Activated naive CD4-positive, alpha-beta T cell treated with anti-CD3 and anti-CD28 coated beads, Interleukin-2, amount 10 ng/mL, durations not matched to agents 7 days and 5 days (primary cell): ENCODE results near the gene WDR1.

Experiments used
- CTCF ChIA-PET: fragments of 350-600 bp; sonication (Branson Sonifier 250); formaldehyde crosslinking; loops from one replicate; lab custom pipeline; 2021; ENCODE audit warnings: antibody characterized with exemption; lab: Charles Lee
- DNase-seq: peaks from one replicate; pipeline ENCODE4 v3.0.0-alpha.2; 2020
- H3K27ac Mint-ChIP-seq: one replicate; pipeline ENCODE4 v1.8.0; 2021; ENCODE audit warnings: mild to moderate bottlenecking, moderate library complexity, mixed read lengths
- H3K27me3 Mint-ChIP-seq: one replicate; pipeline ENCODE4 v1.8.0; 2021; ENCODE audit warnings: mild to moderate bottlenecking, mixed read lengths
- H3K36me3 Mint-ChIP-seq: one replicate; pipeline ENCODE4 v1.8.0; 2021; ENCODE audit warnings: mixed read lengths
- H3K4me1 Mint-ChIP-seq: one replicate; pipeline ENCODE4 v1.8.0; 2021; ENCODE audit warnings: mixed read lengths
- H3K4me3 Mint-ChIP-seq: one replicate; pipeline ENCODE4 v1.8.0; 2021; ENCODE audit warnings: mild to moderate bottlenecking, moderate library complexity, mixed read lengths
- H3K9me3 Mint-ChIP-seq: one replicate; pipeline ENCODE4 v1.8.0; 2021; ENCODE audit warnings: mixed read lengths

Gene WDR1

GRCh38 chr4:10077483-10078335 lies 38.9 kb downstream of the WDR1 start:
- CTCF ChIA-PET, result no interaction called here
- Mint-ChIP-seq H3K36me3 (peaks cover 69% of the 10 kb centered on the region), H3K9me3 (no peaks in the 10 kb centered on the region), H3K27ac (peak overlapping the region; percentile 46), H3K4me3 (no peak overlapping the region), H3K4me1 (no peaks in the 10 kb centered on the region), H3K27me3 (no peaks in the 10 kb centered on the region)
- no peak for DNase-seq

- peak overlapping the region; percentile 46 for H3K27ac Mint-ChIP-seq
- peaks cover 67% of the 10 kb centered on the region for H3K36me3 Mint-ChIP-seq
- CTCF ChIA-PET, result interaction anchor here (1.3 kb wide), 2 partner anchors 11 to 12 kb away, joined by 3 read pairs; no protein-coding TSS in a partner anchor
- H3K4me3 Mint-ChIP-seq, result no peak overlapping the region
- no peaks in the 10 kb centered on the region for H3K4me1 Mint-ChIP-seq
- no peaks in the 10 kb centered on the region for H3K27me3 Mint-ChIP-seq
- no peak for DNase-seq
- H3K9me3 Mint-ChIP-seq, result no peaks in the 10 kb centered on the region
Observed at GRCh38 chr4:10077076-10077475, 39.5 kb downstream of the WDR1 start.

- H3K27ac Mint-ChIP-seq, result no peak overlapping the region
Observed at GRCh38 chr4:10075953-10076391, 40.6 kb downstream of the WDR1 start.

GRCh38 chr4:10075158-10075863 lies 41.3 kb downstream of the WDR1 start:
- Mint-ChIP-seq H3K9me3 (no peaks in the 10 kb centered on the region), H3K4me1 (no peaks in the 10 kb centered on the region), H3K27ac (no peak overlapping the region), H3K36me3 (peaks cover 69% of the 10 kb centered on the region), H3K4me3 (no peak overlapping the region), H3K27me3 (no peaks in the 10 kb centered on the region)
- CTCF ChIA-PET, result interaction anchor here (1.3 kb wide), 1 partner anchor 9 kb away, joined by 3 read pairs; no protein-coding TSS in a partner anchor
- no peak for DNase-seq

More at GRCh38 chr4:10075953-10076391, 40.6 kb downstream of the WDR1 start:
- CTCF ChIA-PET, result interaction anchor here (1.3 kb wide), 2 partner anchors 9 to 13 kb away, joined by 3 read pairs; no protein-coding TSS in a partner anchor
- DNase-seq, result no peak
- Mint-ChIP-seq H3K27me3 (no peaks in the 10 kb centered on the region), H3K4me1 (no peaks in the 10 kb centered on the region), H3K36me3 (peaks cover 70% of the 10 kb centered on the region), H3K4me3 (no peak overlapping the region), H3K9me3 (no peaks in the 10 kb centered on the region)

GRCh38 chr4:10074767-10075105 lies 41.9 kb downstream of the WDR1 start:
- Mint-ChIP-seq H3K4me1 (no peaks in the 10 kb centered on the region), H3K27ac (no peak overlapping the region), H3K36me3 (peaks cover 70% of the 10 kb centered on the region), H3K4me3 (no peak overlapping the region), H3K9me3 (no peaks in the 10 kb centered on the region), H3K27me3 (no peaks in the 10 kb centered on the region)
- no peak for DNase-seq
- CTCF ChIA-PET, result no interaction called here

- no peak overlapping the region for H3K27ac Mint-ChIP-seq
- H3K4me1 Mint-ChIP-seq, result no peaks in the 10 kb centered on the region
- DNase-seq, result no peak
- no peak overlapping the region for H3K4me3 Mint-ChIP-seq
- H3K9me3 Mint-ChIP-seq, result no peaks in the 10 kb centered on the region
- no peaks in the 10 kb centered on the region for H3K27me3 Mint-ChIP-seq
- H3K36me3 Mint-ChIP-seq, result peaks cover 68% of the 10 kb centered on the region
- CTCF ChIA-PET, result no interaction called here
Observed at GRCh38 chr4:10074076-10074766, 42.4 kb downstream of the WDR1 start.

- Mint-ChIP-seq H3K4me1 (no peaks in the 10 kb centered on the region), H3K27ac (peak overlapping the region; percentile 26), H3K36me3 (peaks cover 63% of the 10 kb centered on the region), H3K27me3 (no peaks in the 10 kb centered on the region), H3K9me3 (no peaks in the 10 kb centered on the region), H3K4me3 (no peak overlapping the region)
- no peak for DNase-seq
- CTCF ChIA-PET, result interaction anchor here (1.8 kb wide), 1 partner anchor 45 kb away, joined by 4 read pairs; the partner anchor contains the start of gene WDR1
Observed at GRCh38 chr4:10072420-10073017, 44.1 kb downstream of the WDR1 start.

GRCh38 chr4:10069075-10069642 lies 47.4 kb downstream of the WDR1 start:
- Mint-ChIP-seq H3K36me3 (peaks cover 57% of the 10 kb centered on the region), H3K27ac (no peak overlapping the region), H3K27me3 (no peaks in the 10 kb centered on the region), H3K4me3 (no peak overlapping the region), H3K4me1 (no peaks in the 10 kb centered on the region), H3K9me3 (no peaks in the 10 kb centered on the region)
- DNase-seq, result no peak
- CTCF ChIA-PET, result no interaction called here

GRCh38 chr4:10066670-10067651 lies 49.6 kb downstream of the WDR1 start:
- CTCF ChIA-PET, result interaction anchor here (1.1 kb wide), 1 partner anchor 9 kb away, joined by 3 read pairs; no protein-coding TSS in a partner anchor
- DNase-seq, result no peak
- no peaks in the 10 kb centered on the region for H3K4me1 Mint-ChIP-seq
- H3K9me3 Mint-ChIP-seq, result no peaks in the 10 kb centered on the region
- H3K36me3 Mint-ChIP-seq, result peaks cover 43% of the 10 kb centered on the region
- H3K4me3 Mint-ChIP-seq, result no peak overlapping the region
- no peak overlapping the region for H3K27ac Mint-ChIP-seq
- no peaks in the 10 kb centered on the region for H3K27me3 Mint-ChIP-seq

- Mint-ChIP-seq H3K4me3 (no peak overlapping the region), H3K36me3 (peaks cover 44% of the 10 kb centered on the region), H3K27ac (peak overlapping the region; percentile 28), H3K27me3 (no peaks in the 10 kb centered on the region), H3K4me1 (no peaks in the 10 kb centered on the region), H3K9me3 (no peaks in the 10 kb centered on the region)
- CTCF ChIA-PET, result interaction anchor here (1.1 kb wide), 1 partner anchor 10 kb away, joined by 3 read pairs; no protein-coding TSS in a partner anchor
- no peak for DNase-seq
Observed at GRCh38 chr4:10066206-10066605, 50.4 kb downstream of the WDR1 start.

- Mint-ChIP-seq H3K27me3 (no peaks in the 10 kb centered on the region), H3K27ac (no peak overlapping the region), H3K9me3 (no peaks in the 10 kb centered on the region), H3K4me3 (no peak overlapping the region), H3K36me3 (peaks cover 33% of the 10 kb centered on the region), H3K4me1 (no peaks in the 10 kb centered on the region)
- CTCF ChIA-PET, result no interaction called here
- DNase-seq, result no peak
Observed at GRCh38 chr4:10063544-10064300, 52.9 kb downstream of the WDR1 start.
